AG04450 (cell line): ENCODE measurements around the gene CEP83. TPM values are rescaled to one million over a fixed set of nuclear protein-coding genes. Genes with fewer than 3 reads are reported as not detected.

ENCODE experiments used
- CTCF ChIA-PET: fragments of 300-600, 350-600 bp; formaldehyde crosslinking; extraction: SDS; loops from one replicate; lab custom pipeline; 2022; ENCODE audit warnings: antibody characterized with exemption, inconsistent platforms; lab: Charles Lee
- POLR2A ChIA-PET: fragments of 350-600 bp; formaldehyde crosslinking; extraction: SDS; loops from one replicate; lab custom pipeline; 2021; ENCODE audit warnings: antibody characterized with exemption, inconsistent platforms; lab: Yijun Ruan, JAX
- DNase-seq: peaks from one replicate; pipeline ENCODE4 v3.0.0-alpha.2; 2011; ENCODE audit warnings: low read depth, low spot score
- H3K27ac ChIP-seq: one replicate; pipeline ENCODE4 v1.5.1; 2012; ENCODE audit warnings: low read depth, low read length, control low read depth
- H3K27me3 ChIP-seq: one replicate; pipeline ENCODE4 v1.6.0; 2012; ENCODE audit warnings: low read length; ENCODE audit not compliant: control insufficient read depth, insufficient read depth
- H3K4me3 ChIP-seq: 2 replicates; pipeline ENCODE4 v1.5.1; 2011; ENCODE audit warnings: mild to moderate bottlenecking, low read depth, low read length, control low read depth
- H3K9me3 ChIP-seq: 2 replicates; pipeline ENCODE4 v1.5.1; 2012; ENCODE audit warnings: low read length; ENCODE audit not compliant: control insufficient read depth, insufficient read depth
- polyA plus RNA-seq: library from polyadenylated mRNA; depleted of rRNA; stranded (reverse); fragments of >200 nt; gene quantifications from 2 replicates; pipeline ENCODE4 v1.2.3, GENCODE V29; 2011
- TF ChIP-seq, protein P1 (sequence below): IDR thresholded peaks from 2 replicates; pipeline ENCODE4 v1.5.1; 2011; ENCODE audit warnings: low read depth, low read length, control low read depth, inconsistent platforms

CEP83 gene
- polyA plus RNA-seq, 1 experiment: 10.0 TPM

DNA sequence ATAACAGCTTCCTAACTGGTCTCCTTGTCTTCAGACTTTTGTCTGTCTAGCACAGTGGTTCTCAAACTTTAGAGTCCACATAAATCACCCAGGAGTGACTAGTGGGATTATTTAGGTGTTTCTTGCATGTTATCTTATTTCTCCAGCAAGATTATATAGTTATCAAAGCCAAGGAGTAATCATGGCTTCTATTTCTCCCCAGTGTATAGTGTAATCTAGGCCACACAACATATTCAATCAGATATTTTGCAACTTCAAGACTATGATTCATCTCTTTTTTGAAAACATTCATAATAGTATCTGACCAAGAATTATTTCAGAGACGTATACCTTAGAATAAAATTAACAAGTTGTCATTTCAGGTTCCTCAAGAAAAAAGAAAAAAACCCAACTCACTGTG lies 131.9 kb downstream of the CEP83 start:
- CTCF ChIA-PET: interaction anchor here (1.5 kb wide), 1 partner anchor 193 kb away, joined by 4 read pairs; no protein-coding TSS in a partner anchor
- POLR2A ChIA-PET: no interaction called here
- no peak for DNase-seq

DNA sequence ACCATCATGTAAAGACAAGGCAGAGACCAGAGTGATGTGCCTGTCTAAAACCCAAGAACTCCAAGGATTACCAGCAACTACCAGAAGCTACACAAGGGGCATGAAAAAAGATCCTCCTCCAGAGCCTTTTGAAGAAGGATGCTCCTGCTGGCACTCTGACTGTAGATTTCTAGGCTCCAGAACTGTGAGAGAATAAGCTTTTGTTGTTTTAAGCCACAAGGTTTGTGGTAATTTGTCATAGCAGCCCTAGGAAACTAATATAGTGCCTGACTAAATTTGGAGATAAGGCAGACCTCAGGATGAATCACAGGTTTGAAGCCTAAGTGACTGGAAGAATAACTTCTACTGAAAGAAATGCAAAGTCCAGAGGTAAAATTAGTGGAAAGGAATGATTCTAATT lies 132.9 kb downstream of the CEP83 start:
- no peaks in the 10 kb centered on the region for H3K27me3 ChIP-seq
- TF ChIP-seq, protein P1, sequence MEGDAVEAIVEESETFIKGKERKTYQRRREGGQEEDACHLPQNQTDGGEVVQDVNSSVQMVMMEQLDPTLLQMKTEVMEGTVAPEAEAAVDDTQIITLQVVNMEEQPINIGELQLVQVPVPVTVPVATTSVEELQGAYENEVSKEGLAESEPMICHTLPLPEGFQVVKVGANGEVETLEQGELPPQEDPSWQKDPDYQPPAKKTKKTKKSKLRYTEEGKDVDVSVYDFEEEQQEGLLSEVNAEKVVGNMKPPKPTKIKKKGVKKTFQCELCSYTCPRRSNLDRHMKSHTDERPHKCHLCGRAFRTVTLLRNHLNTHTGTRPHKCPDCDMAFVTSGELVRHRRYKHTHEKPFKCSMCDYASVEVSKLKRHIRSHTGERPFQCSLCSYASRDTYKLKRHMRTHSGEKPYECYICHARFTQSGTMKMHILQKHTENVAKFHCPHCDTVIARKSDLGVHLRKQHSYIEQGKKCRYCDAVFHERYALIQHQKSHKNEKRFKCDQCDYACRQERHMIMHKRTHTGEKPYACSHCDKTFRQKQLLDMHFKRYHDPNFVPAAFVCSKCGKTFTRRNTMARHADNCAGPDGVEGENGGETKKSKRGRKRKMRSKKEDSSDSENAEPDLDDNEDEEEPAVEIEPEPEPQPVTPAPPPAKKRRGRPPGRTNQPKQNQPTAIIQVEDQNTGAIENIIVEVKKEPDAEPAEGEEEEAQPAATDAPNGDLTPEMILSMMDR: no peak
- H3K9me3 ChIP-seq: peaks cover 2% of the 10 kb centered on the region; the same call in 1 of the 2 replicates
- ChIA-PET CTCF (no interaction called here), POLR2A (no interaction called here)
- DNase-seq: peak; percentile 30
- H3K4me3 ChIP-seq: no peak overlapping the region
- no peak overlapping the region for H3K27ac ChIP-seq

More for the DNA sequence above, 131.9 kb downstream of the CEP83 start:
- no peak overlapping the region for H3K27ac ChIP-seq
- no peaks in the 10 kb centered on the region for H3K27me3 ChIP-seq
- no peak overlapping the region for H3K4me3 ChIP-seq
- no peaks in the 10 kb centered on the region for H3K9me3 ChIP-seq
- TF ChIP-seq, protein P1: no peak

DNA sequence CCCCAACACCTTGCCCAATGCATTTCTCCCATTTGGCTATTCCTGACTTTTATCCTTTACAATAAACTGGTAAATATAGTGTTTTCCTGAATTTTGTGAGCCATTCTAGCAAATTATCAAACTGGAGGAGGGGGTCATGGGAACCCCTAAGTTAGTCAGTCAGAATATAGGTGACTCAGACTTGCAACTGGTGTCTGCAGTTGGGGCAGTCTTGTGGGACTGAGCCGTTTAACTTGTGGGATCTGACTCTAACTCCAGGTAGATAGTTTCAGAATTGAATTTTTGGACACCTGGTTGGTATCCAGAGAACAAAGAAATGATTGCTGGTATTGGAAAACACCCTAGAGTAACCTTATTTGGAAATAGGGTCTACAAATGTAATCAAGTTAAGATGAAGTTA lies 133.4 kb downstream of the CEP83 start:
- Histone ChIP-seq H3K27me3 (no peaks in the 10 kb centered on the region), H3K27ac (no peak overlapping the region), H3K4me3 (no peak overlapping the region), H3K9me3 (peaks cover 7% of the 10 kb centered on the region; the same call in 1 of the 2 replicates)
- POLR2A ChIA-PET: no interaction called here
- TF ChIP-seq, protein P1: no peak
- CTCF ChIA-PET: no interaction called here
- DNase-seq: no peak

DNA sequence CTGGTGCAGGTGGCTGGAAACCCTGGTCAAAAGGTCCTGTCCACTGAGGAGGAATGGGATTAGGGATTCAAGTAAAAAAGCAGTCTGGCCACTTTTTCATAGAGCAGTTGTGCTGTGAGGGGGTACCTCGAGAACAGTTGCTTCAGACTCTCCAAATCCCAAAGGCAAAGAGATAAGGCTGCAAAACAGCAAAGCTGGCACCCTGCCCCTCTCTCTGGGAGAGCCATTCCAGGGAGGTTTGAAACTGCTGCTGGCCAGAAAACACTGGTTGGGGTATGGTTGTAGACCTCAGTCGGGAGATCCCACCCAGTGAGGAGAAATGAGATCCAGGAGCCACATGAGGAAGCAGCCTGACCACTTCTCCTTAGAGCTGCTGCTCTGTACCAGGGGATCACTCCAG lies 137.3 kb downstream of the CEP83 start:
- H3K27me3 ChIP-seq: no peaks in the 10 kb centered on the region
- CTCF ChIA-PET: no interaction called here
- peaks cover 11% of the 10 kb centered on the region; the same call in 1 of the 2 replicates for H3K9me3 ChIP-seq
- TF ChIP-seq, protein P1: no peak
- H3K27ac ChIP-seq: no peak overlapping the region
- POLR2A ChIA-PET: no interaction called here
- H3K4me3 ChIP-seq: no peak overlapping the region
- DNase-seq: no peak

DNA sequence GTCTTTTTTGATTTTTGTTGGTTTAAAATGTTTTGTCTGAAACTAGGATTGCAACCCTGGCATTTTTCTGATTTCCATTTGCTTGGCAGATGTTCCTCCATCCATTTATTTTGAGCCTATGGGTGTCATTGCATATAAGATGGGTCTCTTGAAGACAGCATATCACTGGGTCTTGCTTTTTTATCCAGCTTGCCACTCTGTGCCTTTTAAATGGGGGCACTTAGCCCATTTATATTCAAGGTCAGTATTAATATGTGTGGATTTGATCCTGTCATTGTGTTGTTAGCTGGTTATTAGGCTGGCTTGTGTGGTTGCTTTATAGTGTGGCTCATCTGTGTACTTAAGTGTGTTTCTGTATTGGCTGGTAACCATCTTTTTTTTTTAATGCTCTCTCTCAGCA lies 139.6 kb downstream of the CEP83 start:
- POLR2A ChIA-PET: no interaction called here
- TF ChIP-seq, protein P1: no peak
- CTCF ChIA-PET: no interaction called here
- H3K27ac ChIP-seq: no peak overlapping the region
- DNase-seq: no peak
- peaks cover 11% of the 10 kb centered on the region; the same call in 1 of the 2 replicates for H3K9me3 ChIP-seq
- no peaks in the 10 kb centered on the region for H3K27me3 ChIP-seq
- no peak overlapping the region for H3K4me3 ChIP-seq
